HUES6 (cell line): ENCODE data around the gene INTS3.

Experiments
- H3K27ac ChIP-seq: 2 replicates; pipeline ENCODE4 v1.7.0; 2013; ENCODE audit warnings: low read depth, mild to moderate bottlenecking, low read length, inconsistent platforms
- H3K27me3 ChIP-seq: 2 replicates; pipeline ENCODE4 v1.6.1; 2013; ENCODE audit warnings: low read length; ENCODE audit not compliant: control insufficient read depth, insufficient read depth
- H3K36me3 ChIP-seq: 2 replicates; pipeline ENCODE4 v1.6.1; 2013; ENCODE audit warnings: low read length; ENCODE audit not compliant: control insufficient read depth, insufficient read depth
- H3K4me1 ChIP-seq: 2 replicates; pipeline ENCODE4 v1.6.1; 2013; ENCODE audit warnings: low read length; ENCODE audit not compliant: control insufficient read depth, insufficient read depth
- H3K4me3 ChIP-seq: 2 replicates; pipeline ENCODE4 v1.5.1; 2013; ENCODE audit warnings: low read depth, low read length
- H3K9ac ChIP-seq: one replicate; pipeline ENCODE4 v1.6.1; 2013; ENCODE audit warnings: mild to moderate bottlenecking, low read length
- H3K9me3 ChIP-seq: 2 replicates; pipeline ENCODE4 v1.6.1; 2013; ENCODE audit warnings: low read depth, low read length; ENCODE audit not compliant: control insufficient read depth, insufficient read depth

The INTS3 gene

GRCh38 chr1:153801786-153802697 is 74.2 kb downstream of the INTS3 start:
- H3K9me3 ChIP-seq: no peaks in the 10 kb centered on the region
- peaks cover 8% of the 10 kb centered on the region for H3K36me3 ChIP-seq
- no peak overlapping the region for H3K27ac ChIP-seq
- no peak overlapping the region for H3K9ac ChIP-seq
- H3K4me3 ChIP-seq: no peak overlapping the region
- 0 out of 2 replicates have a peak, but pooled peaks cover 4% of the 10 kb centered on the region for H3K4me1 ChIP-seq
- no peaks in the 10 kb centered on the region for H3K27me3 ChIP-seq

GRCh38 chr1:153803470-153804056 is 75.7 kb downstream of the INTS3 start:
- Histone ChIP-seq H3K9ac (no peak overlapping the region), H3K4me3 (no peak overlapping the region)

GRCh38 chr1:153804112-153804511 is 76.3 kb downstream of the INTS3 start:
- Histone ChIP-seq H3K27ac (no peak overlapping the region), H3K36me3 (peaks cover 22% of the 10 kb centered on the region), H3K27me3 (no peaks in the 10 kb centered on the region), H3K4me1 (no peaks in the 10 kb centered on the region), H3K4me3 (no peak overlapping the region), H3K9me3 (no peaks in the 10 kb centered on the region), H3K9ac (no peak overlapping the region)

More at GRCh38 chr1:153803470-153804056, 75.7 kb downstream of the INTS3 start:
- no peaks in the 10 kb centered on the region for H3K9me3 ChIP-seq
- H3K36me3 ChIP-seq: peaks cover 18% of the 10 kb centered on the region
- no peaks in the 10 kb centered on the region for H3K4me1 ChIP-seq
- H3K27me3 ChIP-seq: no peaks in the 10 kb centered on the region
- H3K27ac ChIP-seq: no peak overlapping the region

- Histone ChIP-seq H3K27ac (no peak overlapping the region), H3K36me3 (peaks cover 29% of the 10 kb centered on the region), H3K4me1 (no peaks in the 10 kb centered on the region), H3K9ac (no peak overlapping the region), H3K27me3 (no peaks in the 10 kb centered on the region), H3K4me3 (no peak overlapping the region), H3K9me3 (no peaks in the 10 kb centered on the region)
Measured at GRCh38 chr1:153805042-153805745, 77.3 kb downstream of the INTS3 start.

GRCh38 chr1:153805886-153806719 is 78.3 kb downstream of the INTS3 start:
- H3K9ac ChIP-seq: no peak overlapping the region
- no peaks in the 10 kb centered on the region for H3K4me1 ChIP-seq
- H3K27me3 ChIP-seq: no peaks in the 10 kb centered on the region
- no peak overlapping the region for H3K27ac ChIP-seq
- H3K36me3 ChIP-seq: peaks cover 35% of the 10 kb centered on the region
- no peaks in the 10 kb centered on the region for H3K9me3 ChIP-seq
- no peak overlapping the region for H3K4me3 ChIP-seq

GRCh38 chr1:153816283-153816889 is 88.5 kb downstream of the INTS3 start:
- Histone ChIP-seq H3K27ac (no peak overlapping the region), H3K4me3 (no peak overlapping the region), H3K36me3 (peaks cover 78% of the 10 kb centered on the region), H3K9me3 (no peaks in the 10 kb centered on the region), H3K9ac (no peak overlapping the region), H3K27me3 (no peaks in the 10 kb centered on the region), H3K4me1 (no peaks in the 10 kb centered on the region)

- Histone ChIP-seq H3K9ac (no peak overlapping the region), H3K4me3 (no peak overlapping the region), H3K9me3 (no peaks in the 10 kb centered on the region), H3K4me1 (no peaks in the 10 kb centered on the region), H3K36me3 (peaks cover 54% of the 10 kb centered on the region), H3K27ac (no peak overlapping the region), H3K27me3 (no peaks in the 10 kb centered on the region)
Measured at GRCh38 chr1:153818876-153819275, 91.0 kb downstream of the INTS3 start.
